Measurements from ENCODE around the gene GRAMD1A.

GRCh38 chr19:35030257-35031071, 30.3 kb downstream of the GRAMD1A start, which contains the start of gene SCN1B:
- peak in 2 of 7 experiments; percentile 25 to 33 for TF ChIP-seq CTCF (IDR thresholded peaks at IDR 0.05)
- peak in 1 of 3 donors; percentile 7 for TF ChIP-seq POLR2A (IDR thresholded peaks at IDR 0.05)

Data from body of pancreas (tissue), 4 donors.